IPS-18c (cell line): ENCODE data around the gene METTL21A.
A peak's percentile ranks its signal among the peaks of the same experiment; 100 is the strongest.
"Not testable (repeated sequence)": the region's sequence is repeated elsewhere in the genome, so short reads cannot be mapped to it uniquely, and the experiment has no call there.

Source experiments
- H3K4me3 ChIP-seq: 2 replicates; pipeline ENCODE4 v1.7.0; 2013; ENCODE audit warnings: low read depth, mild to moderate bottlenecking, low read length, moderate library complexity; ENCODE audit not compliant: insufficient read depth
- H3K9me3 ChIP-seq: one replicate; pipeline ENCODE4 v1.6.1; 2013; ENCODE audit warnings: mild to moderate bottlenecking, low read length, moderate library complexity; ENCODE audit not compliant: control insufficient read depth, insufficient read depth

METTL21A gene

DNA sequence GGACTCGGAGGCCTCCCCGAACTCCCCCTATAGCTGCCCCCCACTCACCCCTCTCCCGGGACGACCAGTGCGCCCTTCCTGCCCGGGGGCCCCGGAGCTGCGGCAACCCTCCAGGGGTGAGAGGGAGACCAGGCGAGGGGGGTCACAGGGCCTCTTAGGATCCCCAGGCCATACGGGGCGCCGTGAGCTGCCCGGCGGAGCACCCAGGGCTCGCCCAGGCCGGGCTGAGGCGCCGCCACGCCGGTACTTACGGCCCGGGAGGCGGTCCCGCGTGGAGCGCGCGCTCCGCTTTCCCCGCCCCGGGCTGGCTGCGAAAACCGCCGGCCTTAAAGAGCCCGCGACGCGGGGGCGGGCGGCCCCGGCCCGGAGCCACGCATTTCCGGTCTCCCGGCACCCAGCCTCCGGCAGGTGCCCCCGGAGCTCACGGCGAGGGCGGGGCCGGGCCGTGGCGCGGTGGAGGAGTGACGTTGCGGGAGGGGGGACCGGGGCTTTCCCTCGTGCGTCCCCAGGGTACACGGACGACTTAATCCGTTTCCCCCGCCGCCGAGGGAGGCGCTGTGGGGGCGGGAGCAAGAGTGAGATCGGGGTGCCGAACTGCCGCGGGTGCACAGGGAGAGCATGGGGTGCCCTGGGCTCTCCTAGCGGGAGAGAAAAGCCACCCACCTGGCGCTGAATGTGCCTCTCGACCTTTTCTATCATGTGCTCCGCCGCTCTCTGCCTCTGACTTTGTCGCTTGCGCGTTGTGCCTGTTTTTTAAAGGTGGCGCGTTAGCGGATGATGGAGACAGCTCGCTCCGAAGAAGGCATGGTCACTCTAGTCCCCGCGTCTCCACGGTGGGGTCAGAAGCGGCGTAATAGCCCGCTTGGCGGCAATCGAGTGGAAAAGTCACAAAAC, at the start of gene METTL21A:
Gene METTL21A (minus strand): TSS at position 381 of the 894 bp plus-strand sequence. CDS start 1,019 bp downstream, outside the sequence.
- peak within 1 kb of the TSS; percentile 90 for H3K4me3 ChIP-seq
- H3K9me3 ChIP-seq = no peaks in the 10 kb centered on the region

DNA sequence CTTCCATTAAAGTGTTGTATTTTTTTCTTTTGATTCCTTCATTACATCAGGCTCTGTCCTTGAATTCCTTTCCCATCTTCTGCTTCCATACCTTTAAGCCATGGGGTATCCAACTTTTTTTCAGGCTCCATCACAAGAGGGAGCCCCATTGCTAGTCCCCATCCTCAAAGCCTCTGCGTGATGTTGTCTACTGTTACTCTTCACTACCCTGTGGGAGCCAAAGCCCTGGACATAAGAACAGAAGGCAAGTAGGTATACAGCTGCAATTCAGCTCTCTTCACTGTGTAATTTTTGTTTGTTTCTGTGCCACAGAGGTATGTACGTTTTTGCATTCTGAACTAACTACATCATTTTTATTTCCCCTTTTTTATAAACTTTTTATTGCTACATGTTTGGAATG, 49.6 kb upstream of the METTL21A start:
- Histone ChIP-seq H3K9me3 (no peaks in the 10 kb centered on the region), H3K4me3 (no peak overlapping the region)

DNA sequence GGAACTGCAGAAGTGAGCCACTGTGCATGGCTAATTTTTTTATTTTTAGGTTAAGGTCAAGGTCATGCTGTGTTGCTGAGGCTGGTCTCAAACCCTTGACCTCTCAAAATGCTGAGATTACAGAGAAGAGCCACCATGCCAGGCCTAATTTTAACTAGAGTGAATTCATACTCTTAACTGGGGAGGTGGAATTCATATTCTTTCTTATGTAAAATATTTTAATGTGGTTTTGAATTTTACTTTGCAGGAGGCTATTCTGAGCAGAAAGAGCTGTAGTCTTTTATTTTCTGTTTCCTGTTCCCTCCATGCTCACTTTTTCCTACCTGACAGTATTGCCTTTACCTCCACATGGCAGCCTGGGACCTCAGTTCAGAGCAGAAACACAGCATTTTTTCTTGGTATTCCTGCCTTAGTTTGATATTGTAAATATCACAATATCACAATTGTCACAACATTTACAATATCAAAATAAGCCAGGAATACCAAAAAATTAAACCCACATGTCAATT, 49.1 kb upstream of the METTL21A start:
- H3K4me3 ChIP-seq = no peak overlapping the region
- H3K9me3 ChIP-seq = no peaks in the 10 kb centered on the region

- no peak overlapping the region for H3K4me3 ChIP-seq
- H3K9me3 ChIP-seq = no peaks in the 10 kb centered on the region
These were observed 48.2 kb upstream of the METTL21A start for GRCh38 chr2:207673431-207673830.

DNA sequence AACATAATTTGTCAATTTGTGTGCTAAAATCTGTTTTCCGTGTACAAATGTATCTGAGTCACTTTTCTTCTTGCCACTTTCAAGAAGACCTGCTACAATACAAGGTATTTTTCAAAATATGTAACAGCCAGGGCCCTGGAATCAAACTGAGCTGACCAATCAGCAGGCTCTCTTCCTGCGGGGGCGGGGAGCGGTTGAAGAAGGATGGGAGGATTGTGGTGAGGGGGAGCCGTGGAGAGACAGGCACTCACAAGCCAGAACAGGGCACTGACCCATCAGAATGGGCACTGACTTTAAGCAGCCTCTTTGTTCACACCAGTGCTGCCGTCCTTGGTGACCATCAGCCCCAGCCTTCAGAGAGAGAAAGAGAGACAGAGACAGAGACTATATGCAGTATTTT, 45.7 kb upstream of the METTL21A start:
- H3K9me3 ChIP-seq = no peaks in the 10 kb centered on the region
- H3K4me3 ChIP-seq = no peak overlapping the region

DNA sequence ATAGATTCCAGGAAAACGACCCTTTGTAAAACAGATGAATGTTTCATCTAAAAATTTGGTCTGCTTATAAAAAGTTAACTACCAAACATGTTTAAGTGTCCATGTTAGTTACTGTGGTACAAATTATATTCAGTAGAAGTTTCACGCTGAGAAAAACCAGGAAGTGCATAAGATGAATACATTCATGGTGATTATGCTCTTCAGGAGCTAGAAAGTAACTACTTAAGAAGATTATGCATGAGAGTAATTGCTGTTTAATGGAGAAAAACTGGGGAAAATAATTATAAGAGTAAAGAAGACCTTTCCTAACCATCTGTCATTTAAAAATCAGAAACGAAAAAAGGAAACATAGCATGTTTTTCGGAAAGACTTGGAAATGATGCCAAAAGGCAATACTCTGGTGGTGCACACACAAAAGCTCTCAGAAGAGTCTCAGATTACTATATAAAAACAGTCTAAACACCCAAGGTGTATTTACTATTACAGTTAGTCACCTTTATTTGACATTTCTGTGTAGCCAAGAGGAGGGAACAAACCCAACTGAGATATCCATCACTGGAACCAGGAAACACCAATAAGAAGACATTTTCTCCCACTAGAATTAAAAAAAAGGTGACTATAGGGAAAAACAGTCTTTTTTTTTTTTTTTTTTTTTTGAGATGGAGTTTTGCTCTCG, 38.8 kb upstream of the METTL21A start:
- Histone ChIP-seq H3K9me3 (no peaks in the 10 kb centered on the region), H3K4me3 (no peak overlapping the region)

DNA sequence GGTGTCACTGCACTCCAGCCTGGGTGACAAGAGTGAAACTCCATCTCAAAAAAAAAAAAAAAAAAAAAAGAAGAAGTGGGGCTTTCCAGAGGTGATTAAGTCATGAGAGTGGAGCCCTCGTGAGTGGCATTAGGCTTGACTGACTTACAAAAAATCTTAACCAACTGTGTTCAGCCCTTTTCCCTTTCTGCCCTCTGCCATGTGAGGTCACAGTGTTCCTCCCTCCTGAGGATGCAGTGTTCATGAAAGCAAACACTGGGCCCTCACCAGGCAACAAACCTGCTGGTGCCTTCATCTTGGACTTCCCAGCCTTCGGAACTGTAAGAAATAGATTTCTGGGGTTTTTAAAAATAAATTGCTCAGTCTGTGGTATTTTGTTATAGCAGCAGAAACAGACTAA, 37.0 kb upstream of the METTL21A start:
- Histone ChIP-seq H3K9me3 (no peaks in the 10 kb centered on the region), H3K4me3 (no peak overlapping the region)

GRCh38 chr2:207660994-207661393, 35.8 kb upstream of the METTL21A start:
- no peak overlapping the region for H3K4me3 ChIP-seq
- no peaks in the 10 kb centered on the region for H3K9me3 ChIP-seq

- no peak overlapping the region for H3K4me3 ChIP-seq
- H3K9me3 ChIP-seq = no peaks in the 10 kb centered on the region
These were observed 33.0 kb upstream of the METTL21A start for GRCh38 chr2:207658156-207658555.

DNA sequence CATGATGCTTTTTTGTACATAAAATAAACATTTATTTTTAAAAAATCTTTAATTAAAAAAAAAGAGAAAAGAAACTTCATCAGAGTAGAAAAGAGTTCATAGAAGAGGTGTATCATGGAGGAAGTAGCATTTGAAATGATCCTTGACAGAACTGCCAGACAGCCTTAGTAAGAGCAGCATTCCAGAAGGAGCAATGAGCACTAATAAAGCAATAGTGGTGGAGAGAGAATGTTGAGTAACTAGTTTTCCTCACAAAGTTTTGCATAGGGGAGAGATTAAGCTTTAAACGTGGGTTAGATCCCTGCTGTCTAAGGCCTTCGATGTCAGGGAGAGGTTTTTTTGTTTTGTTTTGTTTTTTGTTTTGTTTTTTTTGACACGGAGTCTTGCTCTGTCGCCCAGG, 29.8 kb upstream of the METTL21A start:
- H3K4me3 ChIP-seq = no peak overlapping the region
- no peaks in the 10 kb centered on the region for H3K9me3 ChIP-seq

DNA sequence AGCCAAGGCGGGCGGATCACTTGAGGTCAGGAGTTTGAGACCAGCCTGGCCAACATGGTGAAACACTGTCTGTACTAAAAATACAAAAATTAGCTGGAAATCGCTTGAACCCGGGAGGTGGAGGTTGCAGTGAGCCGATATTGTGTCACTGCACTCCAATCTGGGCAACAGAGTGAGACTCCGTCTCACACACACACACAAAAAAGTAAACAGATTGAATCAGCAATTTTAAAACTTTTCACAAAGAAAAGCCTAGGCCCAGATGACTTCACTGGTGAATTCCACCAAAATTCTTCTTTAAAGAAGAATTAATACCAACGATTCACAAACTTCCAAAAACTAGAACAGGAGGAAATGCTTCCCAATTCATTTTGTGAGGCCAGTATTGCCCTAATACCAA, 21.4 kb upstream of the METTL21A start:
- H3K4me3 ChIP-seq, H3K9me3 ChIP-seq: not testable (repeated sequence)

DNA sequence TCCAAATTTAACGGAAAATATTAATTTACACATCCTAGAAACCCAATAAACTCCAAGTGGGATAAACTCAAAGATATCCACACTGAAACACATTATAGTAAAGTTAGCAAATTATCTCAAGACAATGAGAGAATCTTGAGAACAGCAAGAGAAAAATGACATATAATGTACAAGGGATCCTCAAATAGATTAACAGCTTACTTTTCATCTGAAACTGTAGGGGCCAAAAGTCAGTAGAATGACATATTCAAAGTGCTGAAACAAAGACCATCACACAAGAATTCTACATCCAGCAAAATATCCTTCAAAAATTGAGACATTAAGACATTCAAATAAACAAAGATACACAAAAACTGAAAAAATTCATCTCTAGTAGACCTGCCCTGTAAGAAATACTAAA, 18.7 kb upstream of the METTL21A start:
- Histone ChIP-seq H3K4me3 (no peak overlapping the region), H3K9me3 (no peaks in the 10 kb centered on the region)

- no peaks in the 10 kb centered on the region for H3K9me3 ChIP-seq
These were observed 15.5 kb upstream of the METTL21A start for GRCh38 chr2:207640661-207641060.

DNA sequence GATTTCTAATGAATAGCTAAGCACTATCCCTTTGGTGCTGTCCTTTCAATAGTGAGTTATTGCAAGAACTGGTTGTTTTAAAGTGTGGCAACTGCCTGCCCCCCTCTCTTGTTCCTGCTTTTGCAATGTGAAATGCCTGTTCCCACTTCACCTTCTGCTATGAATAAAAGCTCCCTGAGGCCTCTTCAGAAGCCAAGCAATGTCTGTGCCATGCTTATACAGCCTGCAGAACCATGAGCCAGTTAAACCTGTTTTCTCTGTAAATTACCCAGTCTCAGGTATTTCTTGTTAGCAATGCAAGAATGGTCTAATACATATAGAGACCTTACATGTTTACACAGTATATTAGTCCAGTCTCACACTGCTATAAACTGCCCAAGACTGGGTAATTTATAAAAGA, 15.0 kb upstream of the METTL21A start:
- H3K9me3 ChIP-seq = no peaks in the 10 kb centered on the region
- H3K4me3 ChIP-seq = no peak overlapping the region

More at GRCh38 chr2:207640661-207641060, 15.5 kb upstream of the METTL21A start:
- no peak overlapping the region for H3K4me3 ChIP-seq

DNA sequence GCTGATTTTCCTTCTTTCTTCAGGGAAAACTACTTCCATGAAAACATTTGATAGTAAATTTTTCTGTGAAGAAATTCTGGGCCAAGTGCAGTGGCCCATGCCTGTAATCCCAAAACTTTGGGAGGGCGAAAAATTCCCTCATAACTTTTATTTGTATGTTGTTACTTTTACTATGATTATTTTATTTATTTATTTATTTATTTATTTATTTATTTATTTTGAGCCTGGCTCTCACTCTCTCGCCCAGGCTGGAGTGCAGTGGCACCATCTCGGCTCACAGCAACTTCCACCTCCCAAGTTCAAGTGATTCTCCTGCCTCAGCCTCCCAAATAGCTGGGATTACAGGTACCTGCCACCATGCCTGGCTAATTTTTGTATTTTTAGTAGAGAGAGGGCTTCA, 14.1 kb upstream of the METTL21A start:
- H3K4me3 ChIP-seq = not testable (repeated sequence)

DNA sequence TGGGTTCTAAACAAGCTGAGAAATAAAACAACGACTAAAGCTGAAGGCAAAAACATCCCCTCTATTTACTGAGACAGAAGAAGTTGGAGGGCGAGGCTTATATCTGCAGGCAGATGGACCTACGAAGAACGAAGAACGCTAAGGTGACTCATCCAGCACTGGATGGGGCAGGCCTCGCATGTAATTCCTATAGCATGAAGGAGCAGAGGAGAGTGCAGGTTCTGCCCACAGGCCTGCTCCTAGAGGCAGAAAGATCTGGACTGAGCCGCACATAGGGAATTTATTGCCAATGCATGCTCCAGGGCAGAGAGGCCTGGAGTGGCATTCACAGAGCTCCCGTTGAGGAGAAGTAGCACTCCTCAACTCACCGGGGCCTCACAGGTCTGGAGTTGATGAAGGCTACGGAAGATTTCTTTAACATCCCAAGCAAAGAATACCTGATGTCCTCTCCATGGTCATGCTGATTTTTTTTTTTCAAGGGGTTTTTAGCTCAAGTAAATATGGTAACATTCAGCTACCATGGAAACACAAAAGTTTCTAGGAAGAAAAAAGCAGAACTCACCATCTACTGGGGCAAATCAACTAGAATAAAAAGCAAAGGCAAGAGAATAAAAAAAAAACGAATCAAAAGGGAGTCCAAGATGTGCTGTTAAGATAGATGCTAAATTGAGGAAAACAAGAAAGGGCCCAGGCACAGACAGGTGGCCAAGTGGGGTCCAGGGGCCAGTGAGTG, 10.4 kb upstream of the METTL21A start:
- H3K4me3 ChIP-seq = no peak overlapping the region
- no peaks in the 10 kb centered on the region for H3K9me3 ChIP-seq

More for the DNA sequence above, 14.1 kb upstream of the METTL21A start:
- H3K9me3 ChIP-seq = not testable (repeated sequence)

GRCh38 chr2:207633686-207634085, 8.5 kb upstream of the METTL21A start:
- Histone ChIP-seq H3K9me3 (no peaks in the 10 kb centered on the region), H3K4me3 (no peak overlapping the region)
